Hepatocyte (in vitro differentiated cells): ENCODE data around the gene NINJ1. TPM values are rescaled to one million over a fixed set of nuclear protein-coding genes. Genes with fewer than 3 reads are reported as not detected.

Experiments
- DNase-seq: peaks from one replicate; pipeline ENCODE4 v3.0.0-alpha.2; 2016; ENCODE audit warnings: low spot score
- H2AFZ ChIP-seq: fragments of 200-600 bp; sonication (generic); 2 replicates; pipeline ENCODE4 v1.6.0; 2016; ENCODE audit warnings: antibody characterized with exemption, mild to moderate bottlenecking
- H3K27ac ChIP-seq: fragments of 200-600 bp; sonication (generic); 2 replicates; pipeline ENCODE4 v1.5.1; 2016; ENCODE audit warnings: mild to moderate bottlenecking
- H3K27me3 ChIP-seq: fragments of 200-600 bp; sonication (generic); 2 replicates; pipeline ENCODE4 v1.6.1; 2016
- H3K36me3 ChIP-seq: fragments of 200-600 bp; sonication (generic); replicated peaks from 2 replicates; pipeline ENCODE4 v1.5.1; 2016; ENCODE audit warnings: low read depth; ENCODE audit not compliant: insufficient read depth
- H3K4me1 ChIP-seq: fragments of 200-600 bp; sonication (generic); 2 replicates; pipeline ENCODE4 v1.5.1; 2016; ENCODE audit warnings: mild to moderate bottlenecking, moderate library complexity; ENCODE audit not compliant: insufficient read depth
- H3K4me2 ChIP-seq: fragments of 200-600 bp; sonication (generic); 2 replicates; pipeline ENCODE4 v1.6.0; 2016
- H3K4me3 ChIP-seq: fragments of 200-600 bp; sonication (generic); 2 replicates; pipeline ENCODE4 v1.5.1; 2016; ENCODE audit warnings: mild to moderate bottlenecking
- H3K79me2 ChIP-seq: fragments of 200-600 bp; sonication (generic); 2 replicates; pipeline ENCODE4 v1.6.0; 2017; ENCODE audit warnings: mild to moderate bottlenecking
- H3K9me2 ChIP-seq: fragments of 200-600 bp; sonication (generic); replicated peaks from 2 replicates; pipeline ENCODE4 v1.6.0; 2017; ENCODE audit warnings: mild to moderate bottlenecking; ENCODE audit not compliant: insufficient read depth
- H3K9me3 ChIP-seq: fragments of 200-600 bp; sonication (generic); 2 replicates; pipeline ENCODE4 v1.5.1; 2016; ENCODE audit warnings: low read depth, mild to moderate bottlenecking
- H4K20me1 ChIP-seq: fragments of 200-600 bp; sonication (generic); 2 replicates; pipeline ENCODE4 v1.6.0; 2016; ENCODE audit warnings: mild to moderate bottlenecking; ENCODE audit not compliant: insufficient read depth, poor library complexity, severe bottlenecking
- CTCF ChIP-seq: fragments of 200-600 bp; sonication (generic); IDR thresholded peaks from 2 replicates; pipeline ENCODE4 v1.5.1; 2016; ENCODE audit warnings: antibody characterized with exemption, mild to moderate bottlenecking; ENCODE audit not compliant: poor library complexity
- EZH2 ChIP-seq: fragments of 200-600 bp; sonication (generic); IDR thresholded peaks from 2 replicates; pipeline ENCODE4 v1.6.1; 2016; ENCODE audit warnings: antibody characterized with exemption, mild to moderate bottlenecking, borderline replicate concordance
- EZH2phosphoT487 ChIP-seq: fragments of 200-600 bp; sonication (generic); IDR thresholded peaks from one replicate; pipeline ENCODE4 v1.6.1; 2018; ENCODE audit warnings: antibody characterized with exemption, mild to moderate bottlenecking, low read depth, moderate library complexity; ENCODE audit not compliant: unreplicated experiment, severe bottlenecking
- WGBS: methylation state at CpG from one replicate; pipeline ENCODE4 v1.1.6; 2016; ENCODE audit warnings: low lambda C conversion rate; ENCODE audit errors: missing lambda C conversion rate; 5-methylcytosine and 5-hydroxymethylcytosine counted together
- polyA plus RNA-seq: library from polyadenylated mRNA; unstranded; fragments of >200 nt; fragmentation: Nextera tagmentation; extraction: Ambion mirVana; gene quantifications from 2 replicates; pipeline ENCODE4 v1.2.1, GENCODE V29; 2016
- total RNA-seq: library from RNA; depleted of rRNA; stranded (reverse); fragments of >200 nt; gene quantifications from 2 replicates; pipeline ENCODE4 v1.2.3, GENCODE V29; 2014

NINJ1 gene
- total and polyA plus RNA-seq, 2 experiments from 2014 or later = 55.4 to 135 TPM

GRCh38 chr9:93097511-93098201 lies 36.4 kb downstream of the NINJ1 start:
- Histone ChIP-seq H3K4me1 (peaks cover 34% of the 10 kb centered on the region), H2AFZ (no peak overlapping the region), H4K20me1 (no peaks in the 10 kb centered on the region), H3K9me2 (no peaks in the 10 kb centered on the region), H3K79me2 (peaks cover 62% of the 10 kb centered on the region), H3K27ac (peak overlapping the region; percentile 85), H3K27me3 (no peaks in the 10 kb centered on the region), H3K36me3 (no peaks in the 10 kb centered on the region), H3K4me2 (peak overlapping the region; percentile 99), H3K9me3 (no peaks in the 10 kb centered on the region), H3K4me3 (peak overlapping the region; percentile 81)
- TF ChIP-seq EZH2phosphoT487 (no peak), EZH2 (no peak), CTCF (no peak)
- DNase-seq = no peak
- 83% methylated on average over 11 of the region's 11 CpGs for WGBS

DNA sequence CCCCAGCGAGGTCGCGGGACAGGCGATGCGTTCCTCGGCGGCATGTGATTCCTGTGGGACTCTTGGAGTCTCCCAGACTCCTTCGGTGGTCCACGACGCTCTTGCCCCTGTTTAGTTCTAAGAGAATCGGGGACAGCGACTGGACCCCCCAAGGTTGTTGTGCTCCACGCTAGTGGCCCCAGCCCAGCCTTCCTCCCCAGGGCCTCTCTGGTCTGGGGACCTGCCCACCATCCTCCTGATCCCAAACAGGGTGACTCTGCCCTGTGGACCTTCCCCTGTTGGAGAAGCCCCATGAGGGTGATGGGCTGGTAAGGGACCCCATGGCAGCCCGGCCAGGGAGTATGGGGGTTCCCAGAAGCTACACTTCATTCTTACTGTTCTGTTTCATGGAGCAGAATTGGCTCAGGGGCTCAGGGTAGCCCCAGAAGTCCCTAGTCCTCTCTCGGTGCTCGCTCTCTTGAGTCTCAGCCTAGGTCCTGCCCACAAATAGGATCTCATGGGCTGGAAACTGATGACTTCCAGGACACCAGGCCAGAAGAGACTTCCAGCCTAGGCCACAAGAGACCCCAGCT lies 37.2 kb downstream of the NINJ1 start:
- Histone ChIP-seq H3K4me3 (peak overlapping the region; percentile 81), H3K27me3 (no peaks in the 10 kb centered on the region), H3K27ac (peak overlapping the region; percentile 85), H2AFZ (peak overlapping the region; percentile 66), H3K79me2 (peaks cover 54% of the 10 kb centered on the region), H3K4me1 (peaks cover 34% of the 10 kb centered on the region), H4K20me1 (no peaks in the 10 kb centered on the region), H3K36me3 (no peaks in the 10 kb centered on the region), H3K4me2 (peak overlapping the region; percentile 99), H3K9me2 (no peaks in the 10 kb centered on the region), H3K9me3 (no peaks in the 10 kb centered on the region)
- DNase-seq = no peak
- TF ChIP-seq CTCF (no peak), EZH2 (no peak), EZH2phosphoT487 (no peak)
- WGBS = 28% methylated on average over 16 of the region's 16 CpGs

DNA sequence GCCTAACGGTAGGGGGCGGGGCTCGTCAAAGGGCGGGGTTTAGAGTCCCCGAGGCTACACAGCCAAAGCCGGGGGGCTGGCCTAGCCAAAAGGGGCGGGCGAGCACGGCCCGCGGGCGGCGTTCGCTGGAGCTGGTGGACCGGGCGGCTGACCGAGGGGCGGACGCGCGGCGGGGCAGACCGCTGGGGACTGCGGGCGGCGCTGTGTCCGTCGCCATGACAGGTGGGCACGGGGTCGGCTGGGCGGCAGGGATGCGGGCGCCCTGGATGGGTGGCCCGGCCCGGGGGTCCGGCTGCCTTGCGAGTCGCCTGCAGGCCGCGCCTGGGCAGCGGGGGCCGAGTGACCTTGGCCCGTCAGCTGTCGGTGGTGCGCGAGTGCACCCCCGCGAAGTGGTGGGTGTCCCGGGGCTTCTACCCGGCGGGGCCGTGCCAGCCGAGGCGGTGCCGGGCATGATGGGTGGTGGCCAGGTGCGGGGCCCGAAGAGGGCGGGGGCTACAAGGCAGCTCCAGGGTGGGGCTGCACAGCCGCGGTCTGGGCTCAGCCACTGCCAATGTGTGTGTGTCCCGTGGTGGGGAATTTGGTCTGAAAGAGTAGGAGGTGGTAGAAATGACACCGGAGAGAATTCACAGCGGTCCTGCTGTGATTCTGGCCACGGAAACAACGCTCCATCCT lies 37.8 kb downstream of the NINJ1 start, which contains the start of gene CARD19:
CARD19 (plus strand) TSS at position 87 of the 672 bp plus-strand sequence; CDS start at position 216, 129 bp downstream.
- peak; percentile 73 for DNase-seq

More for the DNA sequence above, 37.8 kb downstream of the NINJ1 start, which contains the start of gene CARD19:
- Histone ChIP-seq H3K4me3 (peak within 1 kb of the TSS; percentile 81), H3K4me1 (peaks cover 34% of the 10 kb centered on the region), H3K9me3 (no peaks in the 10 kb centered on the region), H4K20me1 (no peaks in the 10 kb centered on the region), H3K27me3 (no peaks in the 10 kb centered on the region), H3K4me2 (peak within 1 kb of the TSS; percentile 99), H3K79me2 (peaks cover 49% of the 10 kb centered on the region), H3K36me3 (no peaks in the 10 kb centered on the region), H3K27ac (peak within 1 kb of the TSS; percentile 93), H3K9me2 (no peaks in the 10 kb centered on the region), H2AFZ (peak within 1 kb of the TSS; percentile 66)
- WGBS = under 1% methylated on average over 16 of the region's 65 CpGs
- TF ChIP-seq EZH2phosphoT487 = no peak
